HG03103 (cell line): Measurements from ENCODE around the gene ZNF426.

Source experiments
- ATAC-seq: cut with Tn5 transposase; IDR thresholded peaks from one replicate; pipeline ENCODE4 v1.9.1; 2021; ENCODE audit warnings: low read depth; ENCODE audit not compliant: unreplicated experiment

The ZNF426 gene

DNA sequence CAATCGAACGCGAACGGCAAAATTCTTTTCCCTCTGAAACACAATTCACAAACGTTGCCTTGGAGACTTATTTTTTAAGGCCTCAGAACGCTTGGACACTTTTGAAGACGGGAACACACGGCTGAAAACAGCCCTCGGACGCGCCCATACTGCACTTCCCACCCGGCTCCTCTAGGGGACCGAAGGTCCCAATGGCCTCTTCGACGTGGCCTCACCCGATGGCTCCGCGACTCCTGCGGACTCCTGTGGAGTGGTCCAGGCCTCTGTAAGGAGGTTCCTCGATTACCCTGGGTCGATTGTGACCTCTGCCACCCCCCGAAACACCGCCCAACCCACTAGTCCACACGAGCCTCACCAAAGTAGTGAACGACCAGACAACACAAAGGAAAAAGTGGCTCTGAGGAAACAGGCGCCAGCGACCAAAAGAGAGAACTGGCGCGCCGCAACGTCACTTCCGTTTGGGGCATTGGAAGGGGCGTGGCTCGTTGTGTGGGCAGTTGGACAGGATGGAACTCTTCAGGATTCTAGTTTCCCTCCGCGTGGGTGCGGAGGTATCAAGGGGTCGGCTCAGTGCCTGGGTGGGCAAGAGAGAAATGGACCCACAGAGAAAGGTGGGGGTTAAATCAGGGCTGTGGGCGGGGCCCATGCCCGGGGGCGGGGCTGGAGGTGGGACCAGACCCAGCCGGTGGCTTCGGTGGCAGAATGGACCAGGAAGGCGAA lies 40.1 kb downstream of the ZNF426 start, which contains the start of gene ZNF560:
Gene ZNF560, minus strand, starts transcription at position 434 of the 720 bp plus-strand sequence. CDS start 23,303 bp downstream, outside the sequence.
- ATAC-seq = no peak

DNA sequence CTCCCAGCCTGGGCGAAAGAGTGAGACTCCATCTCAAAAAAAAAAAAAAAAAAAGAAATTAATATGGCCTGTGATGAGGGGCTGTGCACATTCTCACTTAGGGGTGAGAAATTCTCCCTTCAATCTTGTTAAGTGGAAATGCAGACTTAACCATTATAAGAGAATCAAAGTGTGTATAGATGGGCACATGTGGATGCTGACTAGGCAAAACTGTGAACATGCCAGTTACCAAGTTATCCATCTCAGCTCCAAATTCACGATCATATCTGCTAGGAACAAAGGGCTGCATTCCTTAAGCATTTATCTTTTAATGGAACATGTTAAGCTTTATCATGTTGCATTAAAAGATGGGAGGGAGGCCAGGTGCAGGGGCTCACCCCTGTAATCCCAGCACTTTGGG lies 44.3 kb downstream of the ZNF426 start:
- ATAC-seq = no peak

DNA sequence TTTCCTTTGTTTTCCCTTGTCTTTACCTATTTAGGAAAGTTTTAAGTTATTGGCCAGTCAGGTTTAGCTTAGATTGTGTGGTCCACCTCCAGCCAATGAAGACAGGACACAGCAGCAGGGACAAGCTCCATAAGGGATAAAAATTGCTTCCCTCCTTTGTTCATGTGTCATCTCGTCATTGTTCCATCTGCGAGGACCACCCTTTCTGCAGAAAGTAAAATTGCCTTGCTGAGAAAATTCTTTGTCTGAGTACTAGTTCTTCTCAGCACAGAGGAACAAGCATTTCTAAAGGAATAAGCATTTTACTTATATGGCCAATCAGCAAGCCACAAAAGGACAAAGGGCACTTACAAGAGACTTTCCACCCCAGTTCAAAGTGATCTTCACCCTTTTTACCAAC lies 51.4 kb downstream of the ZNF426 start:
- no peak for ATAC-seq

- no peak for ATAC-seq
These were observed 53.3 kb downstream of the ZNF426 start for GRCh38 chr19:9485140-9485539.

- no peak for ATAC-seq
These were observed 63.5 kb downstream of the ZNF426 start for GRCh38 chr19:9474975-9475374.
